Measurements from ENCODE around the gene SERPIND1.

SERPIND1 gene

GRCh38 chr22:20792966-20793728, 19.2 kb downstream of the SERPIND1 start:
- DNase-seq (ENCODE audit: low spot score), result no peak

GRCh38 chr22:20793748-20794649, 20.1 kb downstream of the SERPIND1 start:
- DNase-seq (ENCODE audit: low spot score), result no peak

- DNase-seq (ENCODE audit: low spot score), result no peak
These were observed 20.9 kb downstream of the SERPIND1 start for GRCh38 chr22:20794650-20795413.

- no peak for DNase-seq (ENCODE audit: low spot score)
These were observed 22.8 kb downstream of the SERPIND1 start for GRCh38 chr22:20796731-20797130.

GRCh38 chr22:20798218-20798617, 24.3 kb downstream of the SERPIND1 start:
- DNase-seq (ENCODE audit: low spot score), result no peak

- DNase-seq (ENCODE audit: low spot score), result no peak
These were observed 25.1 kb downstream of the SERPIND1 start for GRCh38 chr22:20798974-20799373.

- DNase-seq (ENCODE audit: low spot score), result no peak
These were observed 25.5 kb downstream of the SERPIND1 start for GRCh38 chr22:20799449-20799848.

GRCh38 chr22:20802452-20802851, 28.5 kb downstream of the SERPIND1 start:
- DNase-seq (ENCODE audit: low spot score), result no peak

- DNase-seq (ENCODE audit: low spot score), result no peak
These were observed 29.1 kb downstream of the SERPIND1 start for GRCh38 chr22:20802922-20803553.

- no peak for DNase-seq (ENCODE audit: low spot score)
These were observed 29.9 kb downstream of the SERPIND1 start for GRCh38 chr22:20803696-20804324.

- DNase-seq (ENCODE audit: low spot score), result no peak
These were observed 30.7 kb downstream of the SERPIND1 start for GRCh38 chr22:20804650-20805049.

GRCh38 chr22:20805972-20806471, 32.1 kb downstream of the SERPIND1 start:
- no peak for DNase-seq (ENCODE audit: low spot score)

- DNase-seq (ENCODE audit: low spot score), result peak; percentile 22
These were observed 33.4 kb downstream of the SERPIND1 start for GRCh38 chr22:20807315-20807752.

GRCh38 chr22:20808844-20809243, 34.9 kb downstream of the SERPIND1 start:
- DNase-seq (ENCODE audit: low spot score), result no peak

- DNase-seq (ENCODE audit: low spot score), result no peak
These were observed 35.7 kb downstream of the SERPIND1 start for GRCh38 chr22:20809538-20810185.

- DNase-seq (ENCODE audit: low spot score), result no peak
These were observed 36.7 kb downstream of the SERPIND1 start for GRCh38 chr22:20810645-20811044.

- DNase-seq (ENCODE audit: low spot score), result no peak
These were observed 37.3 kb downstream of the SERPIND1 start for GRCh38 chr22:20811171-20811570.

- no peak for DNase-seq (ENCODE audit: low spot score)
These were observed 38.2 kb downstream of the SERPIND1 start for GRCh38 chr22:20811971-20812660.

- DNase-seq (ENCODE audit: low spot score), result no peak
These were observed 39.1 kb downstream of the SERPIND1 start for GRCh38 chr22:20813056-20813455.

- no peak for DNase-seq (ENCODE audit: low spot score)
These were observed 40.4 kb downstream of the SERPIND1 start for GRCh38 chr22:20814221-20814808.
